Stimulated activated CD8-positive, alpha-beta memory T cell treated with anti-CD3 and anti-CD28 coated beads, Interleukin-15, amount 100 ng/mL, for 1 hour (primary cell): ENCODE data around the gene CAPN9.
"Not testable (repeated sequence)": the region's sequence is repeated elsewhere in the genome, so short reads cannot be mapped to it uniquely, and the experiment has no call there.

ENCODE experiments used
- DNase-seq: peaks from one replicate; pipeline ENCODE4 v3.0.0-alpha.2; 2020; ENCODE audit warnings: low read depth

The CAPN9 gene

GRCh38 chr1:230826166-230826875 is 79.1 kb downstream of the CAPN9 start:
- no peak for DNase-seq

- no peak for DNase-seq
Observed at GRCh38 chr1:230827081-230827681, 80.0 kb downstream of the CAPN9 start.

- no peak for DNase-seq
Observed at GRCh38 chr1:230827801-230828200, 80.6 kb downstream of the CAPN9 start.

DNA sequence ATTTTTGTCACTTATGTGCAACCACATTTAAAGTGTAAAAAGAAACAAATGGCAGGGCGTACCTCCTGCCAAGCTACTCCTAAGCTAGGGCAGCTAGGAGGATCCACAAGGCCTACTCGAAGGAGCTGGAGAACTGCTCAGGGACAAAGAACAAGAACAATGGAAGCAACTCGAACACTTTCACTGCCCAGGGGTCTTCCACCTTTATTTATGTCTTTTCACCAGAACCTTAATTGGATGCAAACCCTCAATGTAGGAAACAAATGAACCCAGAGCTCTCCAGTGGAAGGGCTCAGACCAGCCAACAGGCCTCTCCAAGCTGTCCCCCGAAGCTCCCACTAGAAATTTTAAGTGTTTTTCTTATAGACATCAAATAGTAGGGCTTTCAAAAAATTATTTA is 81.2 kb downstream of the CAPN9 start:
- DNase-seq: no peak

GRCh38 chr1:230831771-230832170 is 84.6 kb downstream of the CAPN9 start:
- DNase-seq: no peak

- DNase-seq: no peak
Observed at GRCh38 chr1:230832476-230832875, 85.3 kb downstream of the CAPN9 start.

GRCh38 chr1:230833511-230833910 is 86.3 kb downstream of the CAPN9 start:
- DNase-seq: no peak

GRCh38 chr1:230834292-230834691 is 87.1 kb downstream of the CAPN9 start:
- no peak for DNase-seq

DNA sequence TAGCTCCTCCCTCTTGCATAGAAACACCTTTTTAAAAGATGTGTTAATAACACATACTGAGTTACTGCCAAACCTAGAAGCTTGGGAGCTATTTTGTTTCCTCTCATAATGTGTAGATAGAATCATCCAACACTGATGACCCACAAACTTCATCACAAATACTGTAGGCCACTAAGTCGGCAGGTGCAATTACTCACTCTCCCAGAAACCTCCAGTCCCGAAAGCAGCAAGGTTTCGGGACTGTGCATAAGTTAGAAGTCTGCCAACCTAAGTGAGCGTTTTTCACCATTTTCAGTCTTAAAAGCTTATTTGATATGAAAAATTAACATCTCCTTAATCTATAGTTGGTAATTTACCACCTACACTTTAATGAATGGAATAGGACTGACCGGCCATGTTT is 89.2 kb downstream of the CAPN9 start:
- no peak for DNase-seq

GRCh38 chr1:230836793-230837192 is 89.6 kb downstream of the CAPN9 start:
- no peak for DNase-seq

DNA sequence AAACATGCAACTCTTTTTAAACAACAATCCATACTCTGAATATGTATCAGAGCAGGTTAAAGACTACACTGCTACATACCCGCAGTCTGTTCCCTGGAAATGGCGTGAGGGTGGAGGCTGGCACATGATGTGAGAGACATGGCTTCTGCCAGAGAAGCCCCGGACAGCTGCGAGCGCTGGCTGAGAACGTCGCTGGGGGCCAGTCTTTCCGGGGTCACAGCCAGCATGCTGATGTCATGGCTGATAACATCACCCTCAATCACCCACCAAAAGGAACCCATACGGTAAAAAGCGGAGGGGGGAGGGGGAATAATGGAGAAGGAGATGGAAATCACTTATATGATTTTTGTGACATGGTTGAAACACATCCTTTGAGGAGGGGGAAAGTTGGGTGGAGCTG is 92.0 kb downstream of the CAPN9 start:
- DNase-seq: no peak

DNA sequence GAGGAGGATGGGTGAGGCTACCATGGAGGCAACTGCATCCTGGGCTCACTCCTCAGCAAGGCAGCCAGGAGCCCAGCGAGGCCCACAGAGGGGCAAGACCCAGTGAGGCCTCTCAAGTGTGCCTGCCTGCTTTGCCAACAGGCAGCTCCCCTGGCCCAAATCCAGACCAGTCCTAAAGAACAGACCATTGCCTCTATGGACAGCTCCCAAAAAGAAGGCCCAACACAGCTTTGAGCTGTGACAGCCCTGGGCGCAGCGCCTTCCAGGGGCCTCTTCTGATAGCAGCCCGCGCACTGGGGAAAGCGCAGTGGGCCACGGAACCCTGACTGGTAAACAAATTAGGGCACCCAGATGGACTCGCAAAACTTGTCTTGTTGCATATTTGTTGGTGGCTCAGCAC is 95.6 kb downstream of the CAPN9 start:
- DNase-seq: no peak

DNA sequence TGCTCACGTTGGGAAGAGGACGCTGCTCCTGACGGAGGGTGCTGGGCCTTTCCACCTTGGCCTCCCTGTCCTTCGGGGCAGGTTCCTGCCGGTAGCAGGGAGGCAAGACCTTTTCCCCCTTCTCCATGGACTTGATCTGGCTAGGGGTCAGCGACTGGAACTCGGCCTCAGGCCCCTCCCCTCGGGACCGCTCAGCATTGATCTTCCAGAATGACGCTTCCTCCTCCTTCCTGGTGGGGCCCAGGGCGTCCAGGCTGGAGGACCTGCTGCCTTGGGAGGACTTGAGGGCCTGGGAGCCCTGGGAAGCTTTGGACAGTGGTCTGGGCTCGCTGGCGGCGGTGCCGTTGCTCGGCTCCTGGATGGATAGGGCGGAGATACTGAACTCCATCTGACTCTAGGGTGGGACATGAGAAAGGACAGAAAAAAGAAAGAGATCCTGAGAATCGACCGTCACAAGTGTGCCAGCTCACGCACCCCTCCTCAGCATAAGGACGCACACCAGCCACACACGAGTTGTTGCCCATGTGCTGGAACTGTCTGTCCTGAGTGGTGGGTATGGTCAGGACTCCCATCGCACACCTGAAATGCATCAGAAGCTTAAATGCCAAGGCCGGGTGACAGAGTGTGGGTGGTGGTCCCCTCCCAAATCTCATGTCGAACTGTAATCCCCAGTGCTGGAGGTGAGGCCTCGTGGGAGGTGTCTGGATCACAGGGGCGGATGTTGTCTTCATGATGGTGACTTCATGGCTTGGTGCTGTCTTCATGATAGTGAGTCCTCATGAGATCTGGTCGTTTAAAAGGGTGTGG is 96.5 kb downstream of the CAPN9 start:
- DNase-seq: no peak

GRCh38 chr1:230844561-230844960 is 97.4 kb downstream of the CAPN9 start:
- no peak for DNase-seq

GRCh38 chr1:230845184-230845583 is 98.0 kb downstream of the CAPN9 start:
- not testable (repeated sequence) for DNase-seq

GRCh38 chr1:230848235-230848634 is 101.0 kb downstream of the CAPN9 start:
- no peak for DNase-seq

DNA sequence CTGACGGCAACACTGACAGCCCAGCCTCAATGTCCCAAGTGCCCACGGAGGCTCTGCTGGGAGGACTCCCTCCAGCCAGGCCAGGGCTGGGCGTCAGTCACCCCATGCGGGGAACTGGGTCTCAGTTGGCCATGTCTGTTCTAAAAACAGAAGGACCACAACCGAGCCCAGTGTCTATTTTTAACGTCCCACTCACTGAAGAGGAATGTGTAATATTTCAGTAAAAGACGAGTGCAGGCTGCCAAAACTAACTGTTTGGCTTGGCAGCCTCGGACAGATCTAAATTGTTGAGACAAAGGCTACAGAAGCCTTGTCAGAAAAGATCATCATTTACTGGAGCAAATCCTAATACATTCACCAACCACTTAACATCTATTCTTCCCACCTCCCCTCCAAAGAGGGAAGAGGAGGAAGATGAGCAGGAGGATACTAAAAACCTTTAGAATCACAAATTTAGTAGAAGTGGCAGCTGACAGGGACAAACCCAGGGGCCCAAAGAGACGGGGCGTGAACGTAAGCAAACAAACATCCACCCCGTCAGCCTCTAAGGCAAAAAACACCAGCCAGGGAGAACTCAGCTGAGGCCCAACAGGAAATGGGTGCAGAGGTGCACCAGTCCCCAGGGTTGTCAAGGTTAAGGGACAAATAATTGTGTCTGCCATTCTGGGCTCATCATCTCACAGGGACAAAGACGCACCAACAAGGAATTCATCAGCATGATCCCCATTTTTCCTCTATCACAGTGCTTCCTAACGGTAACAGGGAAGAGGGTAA is 102.5 kb downstream of the CAPN9 start:
- DNase-seq: no peak

DNA sequence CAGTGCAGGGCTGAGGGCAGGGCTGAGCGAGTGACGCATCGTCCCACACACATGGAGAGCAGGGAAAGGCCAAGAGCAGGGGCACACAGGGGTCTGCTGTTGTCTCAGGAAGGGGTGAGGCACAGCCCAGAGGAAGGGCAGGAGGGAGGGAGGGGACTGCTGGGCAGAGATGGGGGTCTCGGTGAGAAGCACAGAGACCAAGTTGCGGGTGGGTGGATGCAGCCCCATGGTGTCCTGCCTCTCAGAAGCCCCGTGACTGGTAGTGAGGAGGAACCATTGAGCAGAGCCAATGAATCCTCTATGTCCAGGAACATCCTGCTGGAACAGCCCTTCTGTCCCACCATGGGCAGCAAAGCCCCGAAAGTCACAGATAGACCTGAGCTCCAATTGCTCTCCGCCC is 103.4 kb downstream of the CAPN9 start:
- DNase-seq: no peak

DNA sequence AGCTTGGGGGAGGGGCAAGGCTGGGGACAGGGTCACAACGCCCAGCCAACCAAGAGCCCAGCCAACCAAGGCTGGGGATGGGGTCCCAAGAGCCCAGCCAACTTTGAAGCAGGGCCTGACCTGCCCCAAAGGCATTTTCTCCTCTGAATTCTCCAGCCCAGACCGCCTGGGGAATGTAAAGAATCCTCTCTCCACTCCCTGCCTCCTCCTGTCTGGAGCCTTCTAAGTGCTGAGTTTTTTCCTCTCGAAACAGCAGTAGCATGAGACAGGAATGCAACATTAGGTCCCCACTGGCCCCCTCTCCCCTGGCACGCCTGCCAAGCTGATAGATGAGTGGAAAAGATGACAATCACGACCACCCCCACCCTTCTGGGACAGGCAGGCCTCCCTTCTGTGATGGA is 104.1 kb downstream of the CAPN9 start:
- no peak for DNase-seq
